ENCODE measurements around the gene LSM3.

The LSM3 gene

DNA sequence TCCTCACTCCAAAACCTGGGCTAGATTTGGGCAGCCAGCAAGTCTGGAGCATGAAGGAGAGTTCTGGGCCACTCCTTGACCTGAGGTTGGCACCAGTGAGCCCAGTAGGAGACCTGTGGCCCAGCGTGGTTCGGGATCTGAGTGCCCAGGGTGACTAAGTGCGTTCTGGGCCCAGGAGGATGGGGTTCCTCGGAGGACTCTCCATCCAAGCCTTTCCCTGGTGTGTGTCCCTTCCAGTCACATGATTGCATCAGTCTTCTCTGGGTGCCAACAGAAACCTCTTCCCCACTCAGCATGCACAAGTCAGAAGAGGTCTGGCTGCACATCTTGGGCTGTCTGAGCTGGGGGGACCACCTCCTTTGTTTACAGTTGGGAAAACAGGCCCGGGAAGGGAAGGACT, 38.8 kb upstream of the LSM3 start:
- peaks cover 39% of the 10 kb centered on the region for H3K36me3 Mint-ChIP-seq
- no peaks in the 10 kb centered on the region for H3K9me3 Mint-ChIP-seq
- no peaks in the 10 kb centered on the region for H3K27me3 Mint-ChIP-seq
- H3K27ac Mint-ChIP-seq: no peak overlapping the region
- peaks cover 10% of the 10 kb centered on the region for H3K4me1 Mint-ChIP-seq
- no peak overlapping the region for H3K4me3 Mint-ChIP-seq
- no peak for ATAC-seq

- H3K36me3 Mint-ChIP-seq: peaks cover 30% of the 10 kb centered on the region
- no peak overlapping the region for H3K27ac Mint-ChIP-seq
- ATAC-seq: no peak
- H3K9me3 Mint-ChIP-seq: no peaks in the 10 kb centered on the region
- no peak overlapping the region for H3K4me3 Mint-ChIP-seq
- peaks cover 18% of the 10 kb centered on the region for H3K4me1 Mint-ChIP-seq
- no peaks in the 10 kb centered on the region for H3K27me3 Mint-ChIP-seq
These were observed 37.9 kb upstream of the LSM3 start for GRCh38 chr3:14140668-14141067.

GRCh38 chr3:14141144-14141543, 37.5 kb upstream of the LSM3 start:
- Mint-ChIP-seq H3K27me3 (no peaks in the 10 kb centered on the region), H3K4me1 (peaks cover 23% of the 10 kb centered on the region), H3K27ac (no peak overlapping the region), H3K36me3 (peaks cover 30% of the 10 kb centered on the region), H3K4me3 (no peak overlapping the region), H3K9me3 (no peaks in the 10 kb centered on the region)
- ATAC-seq: no peak

DNA sequence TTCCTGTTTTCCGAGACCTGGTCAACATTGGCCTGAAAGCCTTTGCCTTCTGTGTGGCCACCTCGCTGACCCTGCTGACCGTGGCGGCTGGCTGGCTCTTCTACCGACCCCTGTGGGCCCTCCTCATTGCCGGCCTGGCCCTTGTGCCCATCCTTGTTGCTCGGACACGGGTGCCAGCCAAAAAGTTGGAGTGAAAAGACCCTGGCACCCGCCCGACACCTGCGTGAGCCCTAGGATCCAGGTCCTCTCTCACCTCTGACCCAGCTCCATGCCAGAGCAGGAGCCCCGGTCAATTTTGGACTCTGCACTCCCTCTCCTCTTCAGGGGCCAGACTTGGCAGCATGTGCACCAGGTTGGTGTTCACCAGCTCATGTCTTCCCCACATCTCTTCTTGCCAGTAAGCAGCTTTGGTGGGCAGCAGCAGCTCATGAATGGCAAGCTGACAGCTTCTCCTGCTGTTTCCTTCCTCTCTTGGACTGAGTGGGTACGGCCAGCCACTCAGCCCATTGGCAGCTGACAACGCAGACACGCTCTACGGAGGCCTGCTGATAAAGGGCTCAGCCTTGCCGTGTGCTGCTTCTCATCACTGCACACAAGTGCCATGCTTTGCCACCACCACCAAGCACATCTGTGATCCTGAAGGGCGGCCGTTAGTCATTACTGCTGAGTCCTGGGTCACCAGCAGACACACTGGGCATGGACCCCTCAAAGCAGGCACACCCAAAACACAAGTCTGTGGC, 36.8 kb upstream of the LSM3 start:
- Mint-ChIP-seq H3K4me3 (no peak overlapping the region), H3K27me3 (no peaks in the 10 kb centered on the region), H3K27ac (peak overlapping the region; percentile 77), H3K9me3 (no peaks in the 10 kb centered on the region), H3K36me3 (peaks cover 35% of the 10 kb centered on the region), H3K4me1 (peaks cover 23% of the 10 kb centered on the region)
- ATAC-seq: no peak

GRCh38 chr3:14142567-14143270, 35.9 kb upstream of the LSM3 start:
- ATAC-seq: no peak
- H3K36me3 Mint-ChIP-seq: peaks cover 43% of the 10 kb centered on the region
- peak overlapping the region; percentile 77 for H3K27ac Mint-ChIP-seq
- no peaks in the 10 kb centered on the region for H3K9me3 Mint-ChIP-seq
- no peaks in the 10 kb centered on the region for H3K27me3 Mint-ChIP-seq
- H3K4me3 Mint-ChIP-seq: no peak overlapping the region
- peaks cover 23% of the 10 kb centered on the region for H3K4me1 Mint-ChIP-seq

- no peaks in the 10 kb centered on the region for H3K9me3 Mint-ChIP-seq
- no peak for ATAC-seq
- peaks cover 23% of the 10 kb centered on the region for H3K4me1 Mint-ChIP-seq
- peak overlapping the region; percentile 89 for H3K27ac Mint-ChIP-seq
- H3K27me3 Mint-ChIP-seq: no peaks in the 10 kb centered on the region
- H3K4me3 Mint-ChIP-seq: no peak overlapping the region
- H3K36me3 Mint-ChIP-seq: peaks cover 38% of the 10 kb centered on the region
These were observed 35.1 kb upstream of the LSM3 start for GRCh38 chr3:14143271-14144225.

DNA sequence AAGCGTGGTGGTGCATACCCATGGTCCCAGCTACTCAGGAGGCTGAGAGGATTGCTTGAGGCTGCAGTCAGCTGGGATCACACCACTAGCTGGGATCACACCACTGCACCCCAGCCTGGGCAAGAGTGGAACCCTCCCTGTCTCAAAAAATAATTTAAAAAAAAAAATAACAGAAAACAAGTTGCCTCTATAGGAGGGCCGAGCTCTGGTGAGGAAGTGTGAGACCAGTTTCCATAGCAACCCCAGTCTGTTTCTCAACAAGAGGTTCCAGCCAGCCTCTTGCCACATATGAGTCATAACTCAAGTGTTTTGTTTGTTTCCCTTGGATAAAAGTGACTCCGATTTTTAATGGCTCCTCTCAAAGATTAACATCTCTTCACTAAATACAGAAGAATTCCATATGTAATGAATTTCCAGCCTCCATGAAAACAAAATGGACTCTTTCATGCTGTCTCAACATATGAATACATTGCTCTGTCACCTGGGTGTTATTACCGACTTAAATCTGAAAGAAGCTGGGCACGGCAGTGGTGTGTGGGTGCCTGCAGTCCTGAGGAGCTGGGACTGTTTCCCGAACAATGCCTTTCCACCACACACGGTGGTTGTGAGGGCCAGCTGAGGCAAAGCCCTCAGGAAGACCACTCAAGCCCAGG, 34.1 kb upstream of the LSM3 start:
- H3K27ac Mint-ChIP-seq: peak overlapping the region; percentile 89
- no peaks in the 10 kb centered on the region for H3K9me3 Mint-ChIP-seq
- peak; percentile 94 for ATAC-seq
- peak overlapping the region; percentile 41 for H3K4me3 Mint-ChIP-seq
- H3K4me1 Mint-ChIP-seq: peaks cover 23% of the 10 kb centered on the region
- no peaks in the 10 kb centered on the region for H3K27me3 Mint-ChIP-seq
- H3K36me3 Mint-ChIP-seq: peaks cover 33% of the 10 kb centered on the region

GRCh38 chr3:14145236-14145635, 33.4 kb upstream of the LSM3 start:
- peaks cover 32% of the 10 kb centered on the region for H3K36me3 Mint-ChIP-seq
- H3K4me3 Mint-ChIP-seq: no peak overlapping the region
- H3K27ac Mint-ChIP-seq: peak overlapping the region; percentile 89
- no peaks in the 10 kb centered on the region for H3K27me3 Mint-ChIP-seq
- no peak for ATAC-seq
- H3K4me1 Mint-ChIP-seq: peaks cover 23% of the 10 kb centered on the region
- H3K9me3 Mint-ChIP-seq: no peaks in the 10 kb centered on the region

- ATAC-seq: no peak
- peak overlapping the region; percentile 89 for H3K27ac Mint-ChIP-seq
- peaks cover 23% of the 10 kb centered on the region for H3K4me1 Mint-ChIP-seq
- H3K4me3 Mint-ChIP-seq: no peak overlapping the region
- H3K36me3 Mint-ChIP-seq: peaks cover 38% of the 10 kb centered on the region
- H3K9me3 Mint-ChIP-seq: no peaks in the 10 kb centered on the region
- no peaks in the 10 kb centered on the region for H3K27me3 Mint-ChIP-seq
These were observed 32.8 kb upstream of the LSM3 start for GRCh38 chr3:14145670-14146380.

GRCh38 chr3:14146381-14147065, 32.1 kb upstream of the LSM3 start:
- peak overlapping the region; percentile 89 for H3K27ac Mint-ChIP-seq
- no peaks in the 10 kb centered on the region for H3K27me3 Mint-ChIP-seq
- peaks cover 23% of the 10 kb centered on the region for H3K4me1 Mint-ChIP-seq
- no peaks in the 10 kb centered on the region for H3K9me3 Mint-ChIP-seq
- no peak overlapping the region for H3K4me3 Mint-ChIP-seq
- ATAC-seq: no peak
- peaks cover 39% of the 10 kb centered on the region for H3K36me3 Mint-ChIP-seq

DNA sequence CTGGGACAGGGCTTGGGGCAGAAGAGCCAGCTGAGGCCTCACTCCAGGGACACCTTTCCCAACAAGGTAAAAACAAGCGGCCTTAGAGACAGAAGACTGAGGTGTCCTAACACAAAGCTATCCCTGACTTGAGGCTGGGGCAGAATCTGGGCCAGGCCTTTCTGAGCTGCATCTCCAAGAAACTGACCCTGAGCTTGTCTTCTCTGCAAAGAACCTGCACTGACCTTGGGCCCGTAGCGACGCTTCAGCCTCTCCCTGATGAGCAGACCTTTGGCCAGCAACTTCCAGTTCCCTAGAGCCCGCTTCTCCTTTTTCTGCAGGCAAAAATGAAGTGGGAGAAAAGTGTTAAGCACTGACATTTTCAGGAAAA, 31.6 kb upstream of the LSM3 start:
- H3K27ac Mint-ChIP-seq: peak overlapping the region; percentile 72
- H3K4me3 Mint-ChIP-seq: no peak overlapping the region
- ATAC-seq: no peak
- H3K9me3 Mint-ChIP-seq: no peaks in the 10 kb centered on the region
- H3K27me3 Mint-ChIP-seq: no peaks in the 10 kb centered on the region
- peaks cover 23% of the 10 kb centered on the region for H3K4me1 Mint-ChIP-seq
- peaks cover 34% of the 10 kb centered on the region for H3K36me3 Mint-ChIP-seq

DNA sequence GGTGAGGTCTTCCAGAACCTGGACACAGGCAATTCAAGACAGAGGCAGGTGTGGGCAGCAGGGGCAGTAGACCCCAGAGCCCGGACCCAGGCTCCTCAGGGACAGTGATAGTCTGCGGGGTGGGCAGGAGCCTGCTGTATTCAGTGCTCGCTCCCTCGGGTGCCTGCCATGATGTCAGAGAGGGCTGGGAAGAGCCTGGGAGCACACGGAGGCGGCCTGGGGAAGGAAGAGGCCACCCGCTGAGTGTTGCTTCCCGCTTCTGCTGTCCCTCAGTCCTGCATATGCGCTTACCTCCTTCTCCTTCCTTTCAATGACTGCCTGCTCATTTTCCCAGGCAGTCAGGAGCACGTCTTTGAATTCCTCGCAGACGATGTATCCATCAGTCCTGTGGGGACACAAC, 31.0 kb upstream of the LSM3 start:
- Mint-ChIP-seq H3K4me1 (peaks cover 23% of the 10 kb centered on the region), H3K27me3 (no peaks in the 10 kb centered on the region), H3K27ac (peak overlapping the region; percentile 72), H3K4me3 (no peak overlapping the region), H3K9me3 (no peaks in the 10 kb centered on the region), H3K36me3 (peaks cover 38% of the 10 kb centered on the region)
- no peak for ATAC-seq

DNA sequence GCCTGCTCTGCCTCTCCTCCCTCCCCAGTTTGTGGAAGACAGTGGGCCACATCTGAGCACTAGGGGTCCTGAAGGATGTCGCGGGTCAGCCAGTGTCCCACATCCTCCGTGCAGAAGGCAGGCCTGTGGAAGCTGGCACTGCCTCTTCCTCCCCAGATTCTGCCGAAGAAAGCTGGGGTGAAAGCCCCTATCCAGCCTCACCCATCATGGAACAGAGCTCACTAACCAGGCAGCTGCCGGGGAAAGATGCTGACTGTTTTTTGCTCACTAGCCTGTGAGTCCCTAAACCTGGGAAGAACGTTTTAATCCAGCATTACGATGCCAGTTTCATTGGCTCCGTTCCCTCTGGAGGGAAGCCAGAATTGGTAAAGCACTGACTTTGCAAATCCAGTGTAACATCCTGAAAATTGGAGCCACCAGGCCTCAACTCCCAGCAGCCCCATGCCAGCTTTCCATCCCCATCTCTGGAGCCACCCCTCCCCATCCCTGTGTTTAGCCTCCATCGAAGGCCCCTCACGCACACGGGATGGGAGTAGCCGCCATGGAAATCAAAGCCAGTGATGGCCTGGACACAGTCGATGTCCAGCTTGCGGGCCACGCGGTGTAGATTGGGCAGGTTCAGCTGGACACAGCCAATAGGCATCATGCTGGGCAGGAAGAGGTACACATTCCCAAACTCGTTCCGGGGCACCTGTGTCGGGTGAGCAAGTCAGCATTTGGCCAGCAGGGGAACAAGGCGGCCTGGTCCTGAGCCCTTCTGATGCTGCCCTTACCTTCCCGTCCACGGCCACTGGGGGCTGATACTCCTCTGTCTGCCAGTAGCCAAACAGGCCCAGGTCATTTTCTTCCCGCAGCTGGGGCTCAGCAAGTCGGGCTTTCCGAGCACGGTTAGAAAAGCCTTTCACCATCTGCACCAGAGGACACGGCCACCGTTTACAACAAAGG, 30.3 kb upstream of the LSM3 start:
- H3K36me3 Mint-ChIP-seq: peaks cover 44% of the 10 kb centered on the region
- H3K4me3 Mint-ChIP-seq: no peak overlapping the region
- H3K4me1 Mint-ChIP-seq: peaks cover 23% of the 10 kb centered on the region
- ATAC-seq: no peak
- H3K9me3 Mint-ChIP-seq: no peaks in the 10 kb centered on the region
- no peaks in the 10 kb centered on the region for H3K27me3 Mint-ChIP-seq
- no peak overlapping the region for H3K27ac Mint-ChIP-seq
